OCI-LY7 (cell line): Measurements from ENCODE around the gene RAB1A. TPM values are rescaled to one million over a fixed set of nuclear protein-coding genes. Genes with fewer than 3 reads are reported as not detected.

ENCODE experiments used
- BruUV-seq: library from RNA; stranded (reverse); fragments of 400-500 nt; replicated peaks from 2 replicates; lab custom pipeline; 2021; lab: Mats Ljungman, UMichigan
- CTCF ChIA-PET: fragments of 300-600 bp; sonication (Branson Sonifier 250); formaldehyde crosslinking; loops from one replicate; lab custom pipeline; 2022; ENCODE audit warnings: antibody characterized with exemption; ENCODE audit not compliant: unreplicated experiment; lab: Charles Lee
- POLR2A ChIA-PET: fragments of 300-600 bp; sonication (Branson Sonifier 250); formaldehyde crosslinking; loops from one replicate; lab custom pipeline; 2022; ENCODE audit warnings: antibody characterized with exemption; lab: Charles Lee
- DNase-seq: peaks from one replicate; pipeline ENCODE4 v3.0.0-alpha.2; 2015; ENCODE audit warnings: low spot score
- H2AFZ ChIP-seq: fragments of 200-600 bp; sonication (generic), shearing (Covaris generic); 2 replicates; pipeline ENCODE4 v1.6.1; 2014; ENCODE audit warnings: mild to moderate bottlenecking, antibody characterized with exemption, low read length, moderate library complexity
- H3K27ac ChIP-seq: fragments of 200-600 bp; sonication (generic); 2 replicates; pipeline ENCODE4 v1.5.1; 2014; ENCODE audit warnings: mixed run types, low read depth, mild to moderate bottlenecking, moderate library complexity, low read length, inconsistent platforms; ENCODE audit not compliant: poor library complexity, severe bottlenecking
- H3K36me3 ChIP-seq: fragments of 200-600 bp; sonication (generic); 2 replicates; pipeline ENCODE4 v1.6.1; 2014; ENCODE audit warnings: mild to moderate bottlenecking, antibody characterized with exemption, low read length, moderate library complexity, mixed read lengths; ENCODE audit not compliant: insufficient read depth
- H3K4me1 ChIP-seq: fragments of 200-600 bp; sonication (generic); 2 replicates; pipeline ENCODE4 v1.5.1; 2014; ENCODE audit warnings: mild to moderate bottlenecking, low read length; ENCODE audit not compliant: insufficient read depth, poor library complexity, severe bottlenecking
- H3K4me2 ChIP-seq: fragments of 200-600 bp; sonication (generic); 2 replicates; pipeline ENCODE4 v1.6.1; 2014; ENCODE audit warnings: mild to moderate bottlenecking, low read length
- H3K4me3 ChIP-seq: fragments of 200-600 bp; sonication (generic); 2 replicates; pipeline ENCODE4 v1.5.1; 2014; ENCODE audit warnings: mild to moderate bottlenecking, low read depth, low read length; ENCODE audit not compliant: poor library complexity, severe bottlenecking
- H3K79me2 ChIP-seq: fragments of 200-600 bp; sonication (generic); 2 replicates; pipeline ENCODE4 v1.6.1; 2016; ENCODE audit warnings: low read depth, mild to moderate bottlenecking, low read length, moderate library complexity, mixed read lengths; ENCODE audit not compliant: insufficient read depth
- H3K9me2 ChIP-seq: fragments of 200-600 bp; sonication (generic); 2 replicates; pipeline ENCODE4 v1.6.1; 2016; ENCODE audit warnings: mild to moderate bottlenecking, low read length, mixed read lengths; ENCODE audit not compliant: insufficient read depth
- H3K9me3 ChIP-seq: fragments of 200-600 bp; sonication (generic); 2 replicates; pipeline ENCODE4 v1.6.1; 2014; ENCODE audit warnings: mild to moderate bottlenecking, mixed run types, low read length, mixed read lengths
- H4K20me1 ChIP-seq: fragments of 200-600 bp; sonication (generic); 2 replicates; pipeline ENCODE4 v1.6.1; 2014; ENCODE audit warnings: mild to moderate bottlenecking, antibody characterized with exemption, low read length, moderate library complexity, mixed read lengths; ENCODE audit not compliant: insufficient read depth
- CTCF ChIP-seq: fragments of 200-600 bp; sonication (generic); conservative IDR thresholded peaks from 2 replicates; pipeline ENCODE4 v1.5.1; 2014; ENCODE audit warnings: mild to moderate bottlenecking, antibody characterized with exemption, low read length, moderate library complexity, mixed read lengths
- EZH2phosphoT487 ChIP-seq: fragments of 200-600 bp; sonication (generic); IDR thresholded peaks from 2 replicates; pipeline ENCODE4 v1.6.1; 2018; ENCODE audit warnings: low read depth, borderline replicate concordance, mild to moderate bottlenecking, mixed run types, antibody characterized with exemption, low read length, moderate library complexity, mixed read lengths
- intact Hi-C: fragments of 100-400 bp; cut with micrococcal nuclease; formaldehyde crosslinking; loops from one replicate; pipeline ENCODE4 v1.10.0; 2022; ENCODE audit not compliant: unreplicated experiment
- total RNA-seq, 2 experiments: library from RNA; depleted of rRNA in 1 of 2; stranded (reverse); fragments of >200 nt in 1 of 2; shearing (Covaris generic) in 1 of 2; gene quantifications; 2 replicates each; pipeline ENCODE4 v1.2.3, GENCODE V29; 2014 to 2022

Gene RAB1A
- total RNA-seq, 2 experiments from 2014 or later = 39.7 to 75.4 TPM

GRCh38 chr2:65113816-65114215, 16.1 kb downstream of the RAB1A start:
- Histone ChIP-seq H2AFZ (no peak overlapping the region), H3K36me3 (peaks cover 51% of the 10 kb centered on the region), H3K9me2 (no peaks in the 10 kb centered on the region), H4K20me1 (0 out of 2 replicates have a peak, but pooled peaks cover 4% of the 10 kb centered on the region), H3K4me1 (peaks cover 35% of the 10 kb centered on the region), H3K79me2 (peaks cover 98% of the 10 kb centered on the region), H3K4me3 (no peak overlapping the region), H3K4me2 (no peak overlapping the region), H3K9me3 (no peaks in the 10 kb centered on the region), H3K27ac (no peak overlapping the region)
- ChIA-PET CTCF (interaction anchor here (0.6 kb wide), 1 partner anchor 23 kb away, joined by 3 read pairs; no protein-coding TSS in a partner anchor), POLR2A (interaction anchor here (0.6 to 3.6 kb wide), 7 partner anchors 9 to 93 kb away, joined by 3 to 20 read pairs (median 4); partner anchors contain the start of gene RAB1A)
- intact Hi-C loops = no loop called here
- DNase-seq = no peak
- TF ChIP-seq EZH2phosphoT487 (no peak), CTCF (no peak)
- TSS peak; percentile 14 for BruUV-seq

GRCh38 chr2:65113229-65113628, 16.7 kb downstream of the RAB1A start:
- Histone ChIP-seq H3K4me1 (peaks cover 35% of the 10 kb centered on the region), H3K4me2 (no peak overlapping the region), H3K9me3 (no peaks in the 10 kb centered on the region), H2AFZ (no peak overlapping the region), H3K27ac (no peak overlapping the region), H4K20me1 (0 out of 2 replicates have a peak, but pooled peaks cover 4% of the 10 kb centered on the region), H3K4me3 (no peak overlapping the region), H3K9me2 (no peaks in the 10 kb centered on the region), H3K36me3 (peaks cover 57% of the 10 kb centered on the region), H3K79me2 (peaks cover 98% of the 10 kb centered on the region)
- ChIA-PET POLR2A (interaction anchor here (0.6 to 3.6 kb wide), 5 partner anchors 10 to 29 kb away, joined by 3 to 20 read pairs (median 4); partner anchors contain the start of gene RAB1A), CTCF (interaction anchor here (0.6 kb wide), 1 partner anchor 24 kb away, joined by 3 read pairs; no protein-coding TSS in a partner anchor)
- intact Hi-C loops = no loop called here
- no peak for DNase-seq
- no TSS peak for BruUV-seq
- TF ChIP-seq EZH2phosphoT487 (no peak), CTCF (no peak)

DNA sequence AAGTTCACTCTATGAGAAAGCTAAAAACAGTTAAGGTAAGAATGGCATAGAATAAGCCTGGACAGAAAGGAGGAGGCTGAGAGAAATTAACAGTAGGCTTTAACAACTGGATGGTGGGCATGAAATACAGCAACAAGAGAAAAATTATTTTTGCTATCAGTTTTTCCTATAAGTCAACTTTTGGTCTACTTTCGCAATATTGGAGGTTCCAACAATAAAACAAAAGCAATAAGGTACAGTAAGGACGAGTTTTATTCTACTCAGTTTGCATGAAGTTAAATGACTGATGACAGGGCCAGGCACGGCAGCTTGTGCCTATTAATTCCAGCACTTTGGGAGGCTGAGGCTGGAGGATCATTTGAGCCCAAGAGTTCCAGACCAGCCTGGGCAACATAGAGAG, 17.3 kb downstream of the RAB1A start:
- TF ChIP-seq EZH2phosphoT487 (no peak), CTCF (no peak)
- Histone ChIP-seq H3K9me3 (no peaks in the 10 kb centered on the region), H3K9me2 (no peaks in the 10 kb centered on the region), H3K27ac (no peak overlapping the region), H2AFZ (no peak overlapping the region), H3K36me3 (peaks cover 62% of the 10 kb centered on the region), H3K4me1 (peaks cover 37% of the 10 kb centered on the region), H3K4me2 (no peak overlapping the region), H3K4me3 (no peak overlapping the region), H4K20me1 (0 out of 2 replicates have a peak, but pooled peaks cover 5% of the 10 kb centered on the region), H3K79me2 (peaks cover 98% of the 10 kb centered on the region)
- no TSS peak for BruUV-seq
- no peak for DNase-seq
- ChIA-PET CTCF (interaction anchor here (1.4 kb wide), 1 partner anchor 17 kb away, joined by 3 read pairs; no protein-coding TSS in a partner anchor), POLR2A (interaction anchor here (0.6 to 3.6 kb wide), 9 partner anchors 10 to 494 kb away, joined by 3 to 20 read pairs (median 4); partner anchors contain the start of gene RAB1A)
- intact Hi-C loops = no loop called here
